Astrocyte of the cerebellum (primary cell): ENCODE results near the gene NR2C2.
"Not testable (repeated sequence)": the region's sequence is repeated elsewhere in the genome, so short reads cannot be mapped to it uniquely, and the experiment has no call there.

ENCODE experiments used
- DNase-seq: peaks from one replicate; pipeline ENCODE4 v3.0.0-alpha.2; 2011; ENCODE audit warnings: low read depth
- H3K4me3 ChIP-seq: 2 replicates; pipeline ENCODE4 v1.5.1; 2011; ENCODE audit warnings: mild to moderate bottlenecking, low read depth, low read length, moderate library complexity
- in situ Hi-C: cut with HindIII; loops from 2 replicates; pipeline ENCODE4 v1.10.0; 2017; ENCODE audit warnings: low sequenced_read_pairs
- TF ChIP-seq, protein P1 (sequence below): IDR thresholded peaks from 2 replicates; pipeline ENCODE4 v1.5.1; 2012; ENCODE audit warnings: low read length, low read depth, moderate library complexity, mild to moderate bottlenecking; ENCODE audit errors: missing control alignments

Gene NR2C2

DNA sequence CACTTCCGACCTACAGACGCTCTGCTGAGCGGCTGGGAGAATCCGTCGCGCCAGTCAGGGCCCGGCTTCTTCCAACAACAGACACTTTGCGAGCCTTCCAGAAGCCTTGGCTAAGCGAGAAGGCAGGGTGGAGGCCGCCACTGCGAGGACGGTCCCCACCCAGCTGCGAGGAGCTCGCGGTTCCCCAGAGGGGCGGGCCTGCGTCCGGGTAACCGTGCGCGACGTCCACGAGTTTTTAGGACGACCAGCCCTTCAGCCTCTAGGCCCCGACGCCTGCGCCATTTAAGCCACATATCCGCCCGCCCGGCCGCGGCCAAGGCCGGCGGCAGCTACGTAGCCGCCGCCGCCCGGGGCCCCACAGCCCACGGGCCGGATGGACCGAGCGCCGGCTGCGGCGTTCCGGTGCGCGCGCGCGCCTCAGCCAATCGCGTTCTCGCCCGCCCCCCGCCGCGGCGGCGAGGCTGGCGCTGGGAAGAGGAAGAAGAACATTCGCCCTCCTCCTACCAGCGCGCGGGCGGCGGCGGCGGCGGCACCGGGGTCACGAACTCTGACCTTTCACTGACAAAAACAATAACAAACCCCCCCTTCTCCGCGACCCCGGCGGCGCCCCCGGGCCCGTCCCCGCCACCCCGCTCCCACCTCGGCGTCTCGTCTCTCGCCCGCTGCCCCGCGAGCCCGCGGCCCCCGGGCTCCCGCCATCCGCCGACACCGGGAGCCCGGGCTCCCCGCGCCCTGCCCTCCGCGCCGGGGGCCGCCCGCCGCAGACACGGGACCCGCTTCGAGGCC is at the start of gene NR2C2:
Gene NR2C2, plus strand, starts transcription at position 484 of the 786 bp plus-strand sequence. CDS start 56,332 bp downstream, outside the sequence.
- DNase-seq: peak; percentile 20
- in situ Hi-C loops: loop anchor here (10.0 to 25.0 kb wide), 2 partner anchors 265 to 292 kb away; partner anchors contain the start of genes CAPN7 and CCDC174
- peak within 1 kb of the TSS; percentile 82 for H3K4me3 ChIP-seq
- TF ChIP-seq, protein P1, sequence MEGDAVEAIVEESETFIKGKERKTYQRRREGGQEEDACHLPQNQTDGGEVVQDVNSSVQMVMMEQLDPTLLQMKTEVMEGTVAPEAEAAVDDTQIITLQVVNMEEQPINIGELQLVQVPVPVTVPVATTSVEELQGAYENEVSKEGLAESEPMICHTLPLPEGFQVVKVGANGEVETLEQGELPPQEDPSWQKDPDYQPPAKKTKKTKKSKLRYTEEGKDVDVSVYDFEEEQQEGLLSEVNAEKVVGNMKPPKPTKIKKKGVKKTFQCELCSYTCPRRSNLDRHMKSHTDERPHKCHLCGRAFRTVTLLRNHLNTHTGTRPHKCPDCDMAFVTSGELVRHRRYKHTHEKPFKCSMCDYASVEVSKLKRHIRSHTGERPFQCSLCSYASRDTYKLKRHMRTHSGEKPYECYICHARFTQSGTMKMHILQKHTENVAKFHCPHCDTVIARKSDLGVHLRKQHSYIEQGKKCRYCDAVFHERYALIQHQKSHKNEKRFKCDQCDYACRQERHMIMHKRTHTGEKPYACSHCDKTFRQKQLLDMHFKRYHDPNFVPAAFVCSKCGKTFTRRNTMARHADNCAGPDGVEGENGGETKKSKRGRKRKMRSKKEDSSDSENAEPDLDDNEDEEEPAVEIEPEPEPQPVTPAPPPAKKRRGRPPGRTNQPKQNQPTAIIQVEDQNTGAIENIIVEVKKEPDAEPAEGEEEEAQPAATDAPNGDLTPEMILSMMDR: no peak

DNA sequence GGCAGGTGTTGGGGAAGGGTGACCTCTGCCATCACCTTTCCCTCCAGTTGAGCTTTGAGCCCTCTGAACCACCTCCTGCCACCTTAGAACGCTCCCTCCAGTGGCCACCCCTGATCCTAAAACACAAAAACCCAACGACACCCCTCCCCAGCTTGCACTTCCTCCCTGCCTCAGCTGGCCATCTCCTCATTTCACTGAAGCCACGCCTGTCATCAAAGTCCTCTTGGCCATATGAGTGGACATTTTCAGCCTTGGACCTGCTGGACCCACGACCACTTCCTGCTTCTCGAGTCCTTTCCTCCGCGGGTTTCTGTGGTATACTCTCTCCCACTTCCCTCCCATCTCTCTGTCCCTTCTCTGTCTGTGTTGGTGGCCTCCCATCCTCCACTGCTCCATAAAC is 48.5 kb upstream of the NR2C2 start:
- TF ChIP-seq, protein P1: no peak
- in situ Hi-C loops: no loop called here
- no peak overlapping the region for H3K4me3 ChIP-seq
- DNase-seq: no peak

DNA sequence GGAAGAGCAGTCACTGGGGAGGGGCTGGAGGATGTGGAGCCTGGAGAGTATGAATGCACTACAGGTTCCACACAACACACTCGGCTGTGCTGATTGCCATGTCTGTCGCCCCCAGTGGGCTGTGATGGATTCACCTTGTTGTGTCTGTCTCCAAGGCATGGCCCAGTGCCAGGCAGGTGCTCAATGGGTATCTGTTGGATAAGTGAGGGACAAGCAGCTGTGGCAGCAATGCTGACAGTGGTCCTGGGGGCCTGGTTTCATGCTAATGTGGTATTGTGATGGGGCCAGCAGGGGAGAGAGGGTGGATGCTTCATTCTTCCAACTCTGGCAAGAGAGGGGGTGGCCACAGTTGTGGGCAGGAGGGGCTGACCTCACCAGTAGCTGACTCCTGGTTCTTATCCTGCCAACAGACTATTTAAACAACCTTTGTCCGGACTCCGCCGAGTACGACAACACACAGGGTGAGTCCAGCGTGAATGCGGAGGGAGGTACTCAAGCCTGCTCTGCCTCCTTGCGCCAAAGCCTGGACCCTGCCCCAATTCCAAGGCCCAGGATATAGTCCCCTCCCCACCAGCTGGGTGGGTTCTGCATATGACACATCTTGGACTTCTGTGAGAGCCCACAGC is 47.3 kb upstream of the NR2C2 start:
- in situ Hi-C loops: no loop called here
- H3K4me3 ChIP-seq: no peak overlapping the region
- TF ChIP-seq, protein P1: no peak
- DNase-seq: no peak

DNA sequence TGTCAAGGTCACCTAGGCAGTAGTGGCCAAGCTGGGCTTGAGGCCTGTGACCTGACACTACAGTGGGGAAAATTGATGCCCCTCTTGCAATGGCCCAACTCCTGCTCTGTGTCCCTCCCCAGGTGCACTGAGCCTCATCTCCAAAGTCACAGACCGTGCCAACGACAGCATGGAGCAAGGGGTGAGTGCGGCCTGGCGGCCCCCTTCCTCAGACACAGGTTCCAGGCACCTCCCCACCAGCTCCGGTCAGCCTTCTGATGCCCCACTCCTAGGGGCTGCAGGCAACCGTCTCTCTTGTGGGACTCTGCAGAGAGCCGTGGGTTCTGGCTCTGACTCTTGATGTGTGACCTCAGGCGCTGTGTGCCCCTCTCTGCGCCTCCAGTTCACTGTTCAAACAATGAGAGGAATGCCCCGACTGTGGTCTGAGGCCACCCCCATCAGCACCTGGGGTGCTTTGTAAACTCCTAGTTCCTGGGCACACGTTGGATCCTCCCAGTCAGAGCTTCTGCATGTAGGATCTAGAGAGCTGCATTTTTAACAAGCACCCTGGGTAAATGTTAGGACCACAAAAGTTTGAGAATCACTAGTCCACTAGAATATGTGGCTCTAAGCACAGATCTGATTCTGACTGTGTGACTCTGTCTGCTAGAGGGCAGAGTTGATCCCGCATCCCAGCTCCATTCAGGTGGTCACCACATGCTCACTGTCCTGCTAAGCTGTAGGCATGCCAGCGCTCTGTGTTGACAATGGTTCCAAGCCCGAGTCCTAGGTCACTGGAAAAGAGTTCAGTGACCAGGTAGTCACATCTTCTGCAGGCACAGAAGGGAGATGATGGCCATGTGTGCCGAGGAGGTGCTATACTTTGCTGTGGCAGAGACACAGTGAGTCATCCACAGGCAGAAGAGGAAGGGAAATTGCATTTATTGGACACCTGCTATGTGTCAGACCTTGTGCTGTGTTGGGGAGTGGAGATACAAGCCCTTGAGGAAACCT is 46.2 kb upstream of the NR2C2 start:
- H3K4me3 ChIP-seq: no peak overlapping the region
- TF ChIP-seq, protein P1: no peak
- in situ Hi-C loops: no loop called here
- no peak for DNase-seq

DNA sequence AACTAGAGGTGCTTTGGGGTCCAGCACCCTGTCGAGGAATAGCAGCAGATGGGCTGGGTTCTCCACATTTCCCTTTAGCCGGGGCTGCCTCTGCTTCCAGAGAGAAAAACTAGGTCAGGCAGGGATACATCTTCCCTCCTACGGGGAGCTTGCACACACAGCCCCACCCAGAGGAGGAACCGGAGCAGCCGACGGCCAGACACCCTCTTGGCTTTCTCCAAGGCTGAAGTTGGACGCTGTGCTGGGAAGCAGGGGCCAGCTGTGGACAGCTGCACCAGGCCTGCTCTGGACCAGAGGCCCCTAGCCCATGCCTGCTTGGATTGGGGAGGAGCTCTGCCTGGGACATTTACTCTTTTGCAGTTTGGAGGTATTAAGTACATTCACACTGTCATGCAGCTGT is 44.7 kb upstream of the NR2C2 start:
- H3K4me3 ChIP-seq: no peak overlapping the region
- DNase-seq: no peak
- TF ChIP-seq, protein P1: no peak
- in situ Hi-C loops: no loop called here

DNA sequence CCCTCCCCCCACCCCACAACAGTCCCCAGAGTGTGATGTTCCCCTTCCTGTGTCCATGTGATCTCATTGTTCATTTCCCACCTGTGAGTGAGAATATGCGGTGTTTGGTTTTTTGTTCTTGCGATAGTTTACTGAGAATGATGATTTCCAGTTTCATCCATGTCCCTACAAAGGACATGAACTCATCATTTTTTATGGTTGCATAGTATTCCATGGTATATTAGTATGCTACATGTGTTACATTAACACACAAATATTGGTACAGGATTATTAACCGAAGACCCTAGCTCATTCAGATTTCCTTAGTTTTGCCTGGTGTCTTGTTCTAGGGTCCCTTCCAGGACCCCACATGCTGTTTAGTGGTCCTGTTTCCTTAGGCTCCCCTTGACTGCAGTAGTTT is 43.9 kb upstream of the NR2C2 start:
- in situ Hi-C loops, DNase-seq, H3K4me3 ChIP-seq: not testable (repeated sequence)
